Body of pancreas (tissue), 4 donors: Measurements from ENCODE around the gene SMIM5. TPM values are rescaled to one million over a fixed set of nuclear protein-coding genes. Genes with fewer than 3 reads are reported as not detected.

Source experiments
- ATAC-seq: fragments of 150-250 bp; one replicate; pipeline ENCODE4 v1.9.1; 2016
- DNase-seq, 4 donors: peaks; one replicate each; pipeline ENCODE4 v3.0.0-alpha.2; 2019
- H3K27ac ChIP-seq, 4 donors: fragments of 200-600 bp; sonication (generic); 1 replicate in 3 of 4; 2 replicates in 1 of 4; pipeline versions ENCODE4 v1.5.1 to v1.6.1; 2016 to 2019; ENCODE audit warnings: mild to moderate bottlenecking in 1 of 4, mixed read lengths in 1 of 4, moderate library complexity in 1 of 4
- H3K27me3 ChIP-seq, 2 donors: fragments of 200-600 bp; sonication (generic); one replicate each; pipeline ENCODE4 v1.6.0; 2016; ENCODE audit warnings: mild to moderate bottlenecking in 1 of 2
- H3K36me3 ChIP-seq, 2 donors: fragments of 200-600 bp; sonication (generic); replicated peaks in 1 of 2; 2 replicates each; pipeline ENCODE4 v1.5.1; 2016; ENCODE audit warnings: low read depth in 2 of 2; ENCODE audit not compliant: insufficient read depth in 1 of 2
- H3K4me1 ChIP-seq: fragments of 200-600 bp; sonication (generic); one replicate; pipeline ENCODE4 v1.6.0; 2016
- H3K4me3 ChIP-seq, 2 donors: fragments of 200-600 bp; sonication (generic); 1 replicate in 1 of 2; 2 replicates in 1 of 2; pipeline ENCODE4 v1.5.1; 2016 to 2019
- H3K9me3 ChIP-seq, 3 donors: fragments of 200-600 bp; sonication (generic); 1 replicate in 2 of 3; 2 replicates in 1 of 3; pipeline ENCODE4 v1.5.1; 2016
- POLR2A ChIP-seq, 3 donors: fragments of 450-650 bp; IDR thresholded peaks; one replicate each; pipeline ENCODE4 v1.6.1; 2016; ENCODE audit warnings: antibody characterized with exemption in 3 of 3, mild to moderate bottlenecking in 2 of 3
- WGBS, 2 donors: methylation state at CpG; one replicate each; pipeline ENCODE4 v1.1.5; 2017; 5-methylcytosine and 5-hydroxymethylcytosine counted together
- intact Hi-C: fragments of 100-400 bp; cut with DNase I; formaldehyde crosslinking; loops from one replicate; pipeline ENCODE4 v1.15.1; 2023
- total RNA-seq, 2 donors: library from RNA; depleted of rRNA; stranded (reverse); fragments of >200 nt; gene quantifications; one replicate each; pipeline ENCODE4 v1.1.0, GENCODE V29; 2016
- TF ChIP-seq, protein P1 (sequence below), 7 experiments: fragments of 450-650 bp in 4 of 7; fragments of 200-600 bp in 3 of 7; sonication (generic) in 3 of 7; IDR thresholded peaks; one replicate each; pipeline ENCODE4 v1.5.1; 2016 to 2019; ENCODE audit warnings: antibody characterized with exemption in 7 of 7

The SMIM5 gene
- total RNA-seq, 2 donors from 2014 or later: 3.3 to 5.2 TPM

DNA sequence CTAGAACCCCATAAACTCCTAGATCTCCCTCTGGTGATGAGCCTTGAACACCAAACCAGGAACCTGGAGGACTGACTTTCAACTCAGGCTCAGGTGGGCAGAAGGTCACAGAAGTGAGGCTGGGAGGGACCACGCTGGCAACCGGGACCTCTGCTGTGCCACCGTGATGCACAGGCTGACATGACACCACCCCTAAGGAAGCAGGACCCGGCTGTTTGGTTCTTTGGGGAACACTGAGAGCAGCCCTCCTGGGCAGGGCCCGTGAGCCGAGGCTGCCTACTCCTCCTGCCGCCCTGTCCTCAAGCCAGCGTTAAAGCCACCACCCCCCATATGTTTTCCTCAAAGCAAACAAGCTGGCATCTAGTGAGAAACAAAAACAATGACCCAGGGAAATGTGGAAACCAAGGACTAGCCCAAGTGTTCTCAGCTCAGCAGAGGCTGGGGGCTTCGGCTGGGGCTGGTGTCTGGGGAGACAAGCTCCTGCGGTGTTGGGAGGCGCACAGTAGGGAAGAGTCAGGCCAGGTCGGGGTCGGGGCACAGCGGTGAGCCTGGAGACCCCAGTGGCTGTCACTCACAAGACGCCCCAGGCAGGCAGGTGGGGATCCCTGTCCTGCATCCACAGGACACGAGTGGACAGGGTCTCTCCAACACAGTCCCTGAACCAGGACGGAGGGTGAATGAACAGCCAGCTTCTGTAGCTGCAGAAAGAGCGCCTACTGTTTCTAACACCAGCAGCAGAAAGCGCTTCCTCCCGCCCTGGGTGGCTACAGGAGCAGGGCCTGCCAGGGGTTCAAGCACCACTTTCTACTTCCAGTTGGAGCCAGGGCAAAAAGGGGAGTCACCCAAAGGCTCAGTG lies 1.7 kb downstream of the SMIM5 start:
- Histone ChIP-seq H3K27me3 (no peaks in the 10 kb centered on the region), H3K4me1 (peaks cover 28% of the 10 kb centered on the region), H3K4me3 (no peak overlapping the region), H3K36me3 (no peaks in the 10 kb centered on the region), H3K9me3 (no peaks in the 10 kb centered on the region), H3K27ac (peak overlapping the region in 2 of 4 donors; percentile 75 to 78)
- DNase-seq (no peak), ATAC-seq (no peak)
- intact Hi-C loops: no loop called here
- 87 to 92% methylated on average over 8 to 20 of the region's 20 CpGs for WGBS, 2 donors
- TF ChIP-seq POLR2A (IDR thresholded peaks at IDR 0.05): no peak
- TF ChIP-seq, protein P1, sequence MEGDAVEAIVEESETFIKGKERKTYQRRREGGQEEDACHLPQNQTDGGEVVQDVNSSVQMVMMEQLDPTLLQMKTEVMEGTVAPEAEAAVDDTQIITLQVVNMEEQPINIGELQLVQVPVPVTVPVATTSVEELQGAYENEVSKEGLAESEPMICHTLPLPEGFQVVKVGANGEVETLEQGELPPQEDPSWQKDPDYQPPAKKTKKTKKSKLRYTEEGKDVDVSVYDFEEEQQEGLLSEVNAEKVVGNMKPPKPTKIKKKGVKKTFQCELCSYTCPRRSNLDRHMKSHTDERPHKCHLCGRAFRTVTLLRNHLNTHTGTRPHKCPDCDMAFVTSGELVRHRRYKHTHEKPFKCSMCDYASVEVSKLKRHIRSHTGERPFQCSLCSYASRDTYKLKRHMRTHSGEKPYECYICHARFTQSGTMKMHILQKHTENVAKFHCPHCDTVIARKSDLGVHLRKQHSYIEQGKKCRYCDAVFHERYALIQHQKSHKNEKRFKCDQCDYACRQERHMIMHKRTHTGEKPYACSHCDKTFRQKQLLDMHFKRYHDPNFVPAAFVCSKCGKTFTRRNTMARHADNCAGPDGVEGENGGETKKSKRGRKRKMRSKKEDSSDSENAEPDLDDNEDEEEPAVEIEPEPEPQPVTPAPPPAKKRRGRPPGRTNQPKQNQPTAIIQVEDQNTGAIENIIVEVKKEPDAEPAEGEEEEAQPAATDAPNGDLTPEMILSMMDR (IDR thresholded peaks at IDR 0.05): no peak

DNA sequence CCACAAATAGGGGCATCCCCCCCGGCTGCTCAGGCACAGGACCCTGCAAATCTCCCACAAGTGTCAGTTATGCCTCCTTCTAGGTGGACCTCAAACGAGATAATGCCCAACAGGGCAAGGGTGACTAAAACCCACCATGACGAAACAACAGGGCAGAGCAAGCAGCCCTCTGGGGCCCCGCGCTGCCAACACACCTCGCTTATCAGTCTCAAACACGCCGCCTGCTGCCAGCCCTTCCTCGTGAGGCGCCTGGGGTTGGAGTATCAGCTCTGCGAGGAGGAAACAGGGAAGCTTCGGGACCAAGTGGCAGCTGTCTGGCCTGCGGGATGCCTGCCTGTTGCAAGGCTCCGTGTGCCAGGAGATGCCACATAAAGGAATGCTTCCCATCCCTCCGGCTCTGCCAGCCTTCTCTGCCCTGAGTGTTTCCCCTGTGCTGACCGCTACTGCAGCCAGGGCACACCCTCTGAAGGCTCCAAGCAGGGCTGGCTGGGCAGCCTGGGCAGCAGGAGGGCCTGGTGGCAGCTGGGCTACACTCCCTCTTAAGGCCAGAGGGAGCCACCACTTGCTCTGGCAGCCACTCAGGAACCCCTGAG lies 2.5 kb downstream of the SMIM5 start:
- 40 to 59% methylated on average over 4 to 16 of the region's 16 CpGs for WGBS, 2 donors
- TF ChIP-seq POLR2A (IDR thresholded peaks at IDR 0.05): no peak
- TF ChIP-seq, protein P1 (IDR thresholded peaks at IDR 0.05): no peak
- H3K4me3 ChIP-seq: no peak overlapping the region
- no peak overlapping the region for H3K27ac ChIP-seq
- peak in 3 of 4 donors; percentile 31 to 51 (median 48) for DNase-seq
- H3K36me3 ChIP-seq: no peaks in the 10 kb centered on the region
- intact Hi-C loops: no loop called here
- ATAC-seq: no peak
- H3K27me3 ChIP-seq: no peaks in the 10 kb centered on the region
- peaks cover 31% of the 10 kb centered on the region for H3K4me1 ChIP-seq
- H3K9me3 ChIP-seq: no peaks in the 10 kb centered on the region

DNA sequence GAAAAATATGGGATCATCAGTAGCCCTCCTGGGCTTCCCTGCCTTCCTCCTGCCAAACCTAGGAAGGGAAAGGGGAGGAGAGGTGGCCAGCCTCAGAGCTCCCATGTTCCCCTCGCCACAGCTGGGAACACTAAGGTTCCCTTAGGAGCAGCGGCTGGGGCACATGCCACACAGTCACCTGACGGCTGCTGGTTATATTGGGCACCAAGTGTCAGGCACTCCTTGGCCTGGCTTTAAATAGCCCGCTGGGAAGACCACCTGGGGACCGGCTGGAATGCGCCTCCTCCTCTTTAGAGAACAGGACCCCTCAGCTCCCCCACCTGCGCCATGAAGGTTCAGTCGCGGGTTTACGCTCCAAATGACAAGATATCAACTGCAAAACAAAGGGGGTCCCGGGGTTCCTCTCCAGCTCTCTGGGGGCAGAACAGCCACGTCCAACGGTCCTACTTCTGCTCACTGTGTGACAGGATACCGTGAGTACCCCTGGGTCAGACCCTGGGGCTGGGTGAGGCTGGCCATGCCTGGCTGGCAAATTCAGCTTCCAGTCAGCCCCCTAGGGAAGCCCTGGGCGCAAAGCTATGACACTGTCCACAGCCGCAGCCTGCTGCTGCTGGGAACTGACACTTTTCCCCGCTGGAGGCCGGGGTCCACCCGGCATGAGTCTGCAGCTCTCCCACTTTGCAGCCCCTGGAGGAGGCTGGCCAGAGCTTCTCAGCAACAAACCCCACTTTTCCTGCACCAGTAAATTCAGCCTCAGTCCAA lies 3.3 kb downstream of the SMIM5 start:
- Histone ChIP-seq H3K36me3 (no peaks in the 10 kb centered on the region), H3K9me3 (no peaks in the 10 kb centered on the region), H3K4me1 (peaks cover 36% of the 10 kb centered on the region), H3K27me3 (no peaks in the 10 kb centered on the region), H3K4me3 (no peak overlapping the region), H3K27ac (no peak overlapping the region)
- WGBS, 2 donors: 94 to 97% methylated on average over 9 to 17 of the region's 19 CpGs
- DNase-seq (no peak), ATAC-seq (no peak)
- TF ChIP-seq POLR2A (IDR thresholded peaks at IDR 0.05): no peak
- TF ChIP-seq, protein P1 (IDR thresholded peaks at IDR 0.05): no peak
- intact Hi-C loops: no loop called here

DNA sequence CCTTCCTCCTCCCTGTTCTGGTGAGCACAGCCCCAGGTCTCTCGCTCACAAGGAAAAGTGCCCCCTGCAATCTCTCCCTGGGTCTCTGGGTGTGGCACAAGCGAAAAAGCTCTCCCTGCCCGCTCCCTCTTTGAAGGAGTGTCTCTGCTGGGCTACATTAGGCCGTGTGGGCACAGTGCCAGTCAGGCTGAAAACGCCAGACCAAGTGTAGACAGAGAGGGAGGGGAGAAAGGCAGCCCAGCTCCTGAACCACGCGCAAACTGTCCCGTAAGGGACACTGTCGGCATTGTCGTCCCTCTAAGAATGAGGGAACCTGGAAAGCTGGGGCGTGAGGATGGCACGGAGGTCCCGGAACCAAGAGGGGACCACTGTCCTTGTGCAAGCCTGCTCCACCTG lies 3.9 kb downstream of the SMIM5 start:
- DNase-seq: no peak
- Histone ChIP-seq H3K27ac (no peak overlapping the region), H3K36me3 (no peaks in the 10 kb centered on the region), H3K9me3 (no peaks in the 10 kb centered on the region), H3K27me3 (no peaks in the 10 kb centered on the region), H3K4me1 (peaks cover 42% of the 10 kb centered on the region), H3K4me3 (no peak overlapping the region)
- 74 to 96% methylated on average over 8 to 13 of the region's 13 CpGs for WGBS, 2 donors
- ATAC-seq: no peak
- TF ChIP-seq POLR2A (IDR thresholded peaks at IDR 0.05): no peak
- TF ChIP-seq, protein P1 (IDR thresholded peaks at IDR 0.05): no peak
- intact Hi-C loops: no loop called here
